Vagina (tissue), 2 donors: ENCODE results near the gene MEPE. TPM values are rescaled to one million over a fixed set of nuclear protein-coding genes. Genes with fewer than 3 reads are reported as not detected.

Experiments used
- DNase-seq, 2 donors: peaks; one replicate each; pipeline ENCODE4 v3.0.0-alpha.2; 2017; ENCODE audit errors: extremely low spot score in 2 of 2
- H3K27ac ChIP-seq: fragments of 200-600 bp; sonication (generic); one replicate; pipeline ENCODE4 v1.5.1; 2019
- H3K27me3 ChIP-seq: fragments of 200-600 bp; sonication (generic); one replicate; pipeline ENCODE4 v1.5.1; 2019
- H3K36me3 ChIP-seq, 2 donors: fragments of 200-600 bp; sonication (generic); one replicate each; pipeline ENCODE4 v1.5.1; 2017 to 2019
- H3K4me1 ChIP-seq: fragments of 200-600 bp; sonication (generic); one replicate; pipeline ENCODE4 v1.5.1; 2019
- H3K4me3 ChIP-seq, 2 donors: fragments of 200-600 bp; sonication (generic); 1 replicate in 1 of 2; 2 replicates in 1 of 2; pipeline ENCODE4 v1.5.1; 2016 to 2019
- H3K9me3 ChIP-seq: fragments of 200-600 bp; sonication (generic); one replicate; pipeline ENCODE4 v1.5.1; 2019
- CTCF ChIP-seq, 3 experiments: fragments of 450-650 bp in 2 of 3; fragments of 200-600 bp in 1 of 3; sonication (generic) in 1 of 3; IDR thresholded peaks; one replicate each; pipeline ENCODE4 v1.5.1; 2017 to 2019; ENCODE audit warnings: antibody characterized with exemption in 3 of 3, mild to moderate bottlenecking in 2 of 3, moderate library complexity in 2 of 3
- POLR2A ChIP-seq, 2 donors: fragments of 450-650 bp; IDR thresholded peaks; one replicate each; pipeline ENCODE4 v1.6.1; 2017; ENCODE audit warnings: antibody characterized with exemption in 2 of 2, mild to moderate bottlenecking in 2 of 2, moderate library complexity in 2 of 2
- POLR2AphosphoS5 ChIP-seq, 2 donors: sonication (generic); formaldehyde crosslinking; IDR thresholded peaks; one replicate each; pipeline ENCODE4 v1.9.0; 2017; ENCODE audit warnings: antibody characterized with exemption in 2 of 2, mild to moderate bottlenecking in 2 of 2, low read depth in 1 of 2; ENCODE audit not compliant: insufficient read depth in 1 of 2
- intact Hi-C: fragments of 100-400 bp; cut with DNase I; formaldehyde crosslinking; loops from one replicate; pipeline ENCODE4 v1.15.1; 2023
- total RNA-seq: library from RNA; depleted of rRNA; stranded (reverse); fragments of >200 nt; gene quantifications from one replicate; pipeline ENCODE4 v1.2.3, GENCODE V29; 2016

The MEPE gene
- total RNA-seq, 1 donor from 2014 or later = not detected

GRCh38 chr4:87853108-87853507, 20.3 kb downstream of the MEPE start:
- H3K9me3 ChIP-seq = no peaks in the 10 kb centered on the region
- H3K27ac ChIP-seq = no peak overlapping the region
- no peak for TF ChIP-seq POLR2A (IDR thresholded peaks at IDR 0.05)
- peak in 2 of 3 experiments; percentile 19 to 45 for TF ChIP-seq CTCF (IDR thresholded peaks at IDR 0.05)
- TF ChIP-seq POLR2AphosphoS5 (IDR thresholded peaks at IDR 0.05; ENCODE audit: insufficient read depth in 1 of 2, low read depth in 1 of 2) = no peak
- H3K4me3 ChIP-seq = no peak overlapping the region
- peaks cover 8% of the 10 kb centered on the region for H3K4me1 ChIP-seq
- H3K36me3 ChIP-seq = no peaks in the 10 kb centered on the region
- H3K27me3 ChIP-seq = no peaks in the 10 kb centered on the region
- intact Hi-C loops = no loop called here
- DNase-seq = no peak

- H3K36me3 ChIP-seq = no peaks in the 10 kb centered on the region
- no peak for DNase-seq
- no peaks in the 10 kb centered on the region for H3K9me3 ChIP-seq
- no peak for TF ChIP-seq POLR2AphosphoS5 (IDR thresholded peaks at IDR 0.05; ENCODE audit: insufficient read depth in 1 of 2, low read depth in 1 of 2)
- no peak for TF ChIP-seq CTCF (IDR thresholded peaks at IDR 0.05)
- no peak for TF ChIP-seq POLR2A (IDR thresholded peaks at IDR 0.05)
- intact Hi-C loops = no loop called here
- H3K4me1 ChIP-seq = peaks cover 8% of the 10 kb centered on the region
- H3K27ac ChIP-seq = no peak overlapping the region
- no peaks in the 10 kb centered on the region for H3K27me3 ChIP-seq
- no peak overlapping the region for H3K4me3 ChIP-seq
These were observed 21.1 kb downstream of the MEPE start for GRCh38 chr4:87853891-87854290.

DNA sequence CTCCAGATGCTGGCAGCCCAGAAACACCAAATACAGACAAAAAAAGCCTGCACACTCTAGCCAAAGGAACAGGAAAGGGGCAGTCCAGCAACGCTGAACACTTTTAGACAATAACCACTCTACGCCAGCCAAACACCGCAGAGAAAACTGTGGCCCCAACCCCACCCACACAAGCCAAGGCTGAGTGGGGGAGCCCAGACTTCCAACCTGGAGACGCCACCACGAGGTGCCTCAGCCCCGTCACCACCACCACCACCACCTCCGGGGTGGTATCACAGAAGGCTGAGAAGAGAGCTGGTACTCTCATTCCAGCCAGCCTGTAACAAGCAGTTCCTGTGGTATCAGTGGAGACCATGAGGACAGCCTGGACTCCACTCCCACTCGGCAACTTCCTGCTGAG, 22.8 kb downstream of the MEPE start:
- Histone ChIP-seq H3K27ac (no peak overlapping the region), H3K27me3 (no peaks in the 10 kb centered on the region), H3K4me1 (peaks cover 8% of the 10 kb centered on the region), H3K4me3 (no peak overlapping the region), H3K9me3 (no peaks in the 10 kb centered on the region), H3K36me3 (no peaks in the 10 kb centered on the region)
- DNase-seq = no peak
- TF ChIP-seq POLR2AphosphoS5 (IDR thresholded peaks at IDR 0.05; ENCODE audit: insufficient read depth in 1 of 2, low read depth in 1 of 2) = no peak
- TF ChIP-seq POLR2A (IDR thresholded peaks at IDR 0.05) = no peak
- TF ChIP-seq CTCF (IDR thresholded peaks at IDR 0.05) = no peak
- intact Hi-C loops = loop anchor here (5.0 kb wide), 1 partner anchor 357 kb away; no protein-coding TSS in a partner anchor

GRCh38 chr4:87856816-87857215, 24.0 kb downstream of the MEPE start:
- intact Hi-C loops = loop anchor here (5.0 kb wide), 1 partner anchor 355 kb away; no protein-coding TSS in a partner anchor
- no peak overlapping the region for H3K4me3 ChIP-seq
- H3K4me1 ChIP-seq = peaks cover 8% of the 10 kb centered on the region
- TF ChIP-seq CTCF (IDR thresholded peaks at IDR 0.05) (no peak), POLR2A (IDR thresholded peaks at IDR 0.05) (no peak), POLR2AphosphoS5 (IDR thresholded peaks at IDR 0.05; ENCODE audit: insufficient read depth in 1 of 2, low read depth in 1 of 2) (no peak)
- H3K36me3 ChIP-seq = no peaks in the 10 kb centered on the region
- H3K27me3 ChIP-seq = no peaks in the 10 kb centered on the region
- no peaks in the 10 kb centered on the region for H3K9me3 ChIP-seq
- no peak for DNase-seq
- H3K27ac ChIP-seq = no peak overlapping the region

DNA sequence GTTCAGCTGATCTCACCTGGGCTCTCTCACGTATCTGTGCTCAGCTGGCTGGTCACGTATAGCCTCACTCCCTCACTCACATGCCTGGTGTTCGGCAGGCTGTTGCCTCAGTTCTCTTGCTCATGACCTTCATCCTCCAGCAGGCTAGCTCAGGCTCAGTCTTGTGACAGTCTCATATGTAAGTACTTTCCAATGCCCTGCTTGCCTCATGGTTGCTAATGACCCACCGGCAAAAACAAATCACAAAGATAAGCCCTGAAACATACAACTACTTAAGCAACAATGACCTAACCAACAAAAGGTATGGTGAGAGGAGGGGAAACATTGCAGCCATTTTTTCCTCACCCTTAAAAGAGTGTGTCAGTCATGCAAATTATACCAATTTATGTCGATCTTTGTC, 25.0 kb downstream of the MEPE start:
- Histone ChIP-seq H3K4me1 (peaks cover 8% of the 10 kb centered on the region), H3K4me3 (no peak overlapping the region), H3K27ac (no peak overlapping the region), H3K9me3 (no peaks in the 10 kb centered on the region), H3K27me3 (no peaks in the 10 kb centered on the region), H3K36me3 (no peaks in the 10 kb centered on the region)
- TF ChIP-seq POLR2AphosphoS5 (IDR thresholded peaks at IDR 0.05; ENCODE audit: insufficient read depth in 1 of 2, low read depth in 1 of 2) = no peak
- no peak for TF ChIP-seq POLR2A (IDR thresholded peaks at IDR 0.05)
- TF ChIP-seq CTCF (IDR thresholded peaks at IDR 0.05) = no peak
- DNase-seq = no peak
- intact Hi-C loops = loop anchor here (5.0 kb wide), 1 partner anchor 355 kb away; no protein-coding TSS in a partner anchor
